GM19025 (cell line): ENCODE measurements around the gene C3orf18.

Experiments used
- ATAC-seq: cut with Tn5 transposase; IDR thresholded peaks from one replicate; pipeline ENCODE4 v1.9.1; 2021; ENCODE audit warnings: mild to moderate bottlenecking, low read depth, moderate library complexity; ENCODE audit not compliant: unreplicated experiment

The C3orf18 gene

GRCh38 chr3:50552598-50552997 lies 14.9 kb downstream of the C3orf18 start:
- ATAC-seq = no peak

- no peak for ATAC-seq
These were observed 15.7 kb downstream of the C3orf18 start for GRCh38 chr3:50551681-50552435.

GRCh38 chr3:50551054-50551659 lies 16.4 kb downstream of the C3orf18 start:
- no peak for ATAC-seq

GRCh38 chr3:50550079-50550736 lies 17.3 kb downstream of the C3orf18 start:
- no peak for ATAC-seq

- no peak for ATAC-seq
These were observed 18.3 kb downstream of the C3orf18 start for GRCh38 chr3:50549226-50549625.

- no peak for ATAC-seq
These were observed 21.8 kb downstream of the C3orf18 start for GRCh38 chr3:50545781-50546180.

GRCh38 chr3:50542177-50543034 lies 25.1 kb downstream of the C3orf18 start:
- no peak for ATAC-seq

- no peak for ATAC-seq
These were observed 27.9 kb downstream of the C3orf18 start for GRCh38 chr3:50539356-50540286.

GRCh38 chr3:50537421-50538129 lies 30.0 kb downstream of the C3orf18 start:
- no peak for ATAC-seq

GRCh38 chr3:50536471-50537180 lies 30.9 kb downstream of the C3orf18 start:
- ATAC-seq = no peak

GRCh38 chr3:50534681-50535330 lies 32.7 kb downstream of the C3orf18 start:
- no peak for ATAC-seq

- no peak for ATAC-seq
These were observed 33.6 kb downstream of the C3orf18 start for GRCh38 chr3:50533807-50534461.

GRCh38 chr3:50533316-50533715 lies 34.2 kb downstream of the C3orf18 start:
- no peak for ATAC-seq

- no peak for ATAC-seq
These were observed 35.4 kb downstream of the C3orf18 start for GRCh38 chr3:50532062-50532705.

- ATAC-seq = no peak
These were observed 36.3 kb downstream of the C3orf18 start for GRCh38 chr3:50531201-50531600.

GRCh38 chr3:50530001-50530970 lies 37.3 kb downstream of the C3orf18 start:
- ATAC-seq = no peak
